NT2/D1 (cell line): Measurements from ENCODE around the gene USP11.

Experiments
- SUZ12 ChIP-seq: IDR thresholded peaks from 2 replicates; pipeline ENCODE4 v1.6.1; 2011; ENCODE audit not compliant: insufficient read length, insufficient read depth; ENCODE audit errors: extremely low read depth
- ZNF274 ChIP-seq: IDR thresholded peaks from 2 replicates; pipeline ENCODE4 v1.6.1; 2011; ENCODE audit warnings: mild to moderate bottlenecking, low read depth, low read length

- TF ChIP-seq SUZ12 (no peak), ZNF274 (no peak)
Observed at GRCh38 chrX:47226531-47227333, 6.1 kb upstream of the USP11 start.
